CD4-positive, alpha-beta T cell treated with Interleukin-2 at 100 ng/mL for 4 hours (primary cell): ENCODE results near the gene FTO.

Experiments
- DNase-seq: peaks from one replicate; pipeline ENCODE4 v3.0.0-alpha.2; 2020; ENCODE audit warnings: low spot score

FTO gene

DNA sequence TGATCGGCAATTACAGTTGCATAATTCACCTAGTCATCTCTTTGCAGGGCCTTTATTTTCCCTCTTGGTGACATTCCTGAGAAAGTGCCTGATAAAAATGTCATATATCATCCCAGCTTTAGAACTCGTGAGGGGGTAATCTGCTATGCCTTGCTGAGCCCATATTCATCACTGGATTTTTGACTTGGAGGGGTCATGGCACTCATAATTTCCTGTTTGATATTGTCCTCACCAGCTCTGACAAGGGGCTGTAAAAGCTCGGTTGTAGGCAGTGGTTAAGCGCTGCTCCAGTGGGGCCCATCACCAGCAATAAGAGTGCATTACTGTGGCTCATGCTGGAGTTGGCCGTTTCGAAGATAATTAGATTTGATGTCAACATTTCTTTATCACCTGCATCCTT is 355.4 kb downstream of the FTO start:
- no peak for DNase-seq

DNA sequence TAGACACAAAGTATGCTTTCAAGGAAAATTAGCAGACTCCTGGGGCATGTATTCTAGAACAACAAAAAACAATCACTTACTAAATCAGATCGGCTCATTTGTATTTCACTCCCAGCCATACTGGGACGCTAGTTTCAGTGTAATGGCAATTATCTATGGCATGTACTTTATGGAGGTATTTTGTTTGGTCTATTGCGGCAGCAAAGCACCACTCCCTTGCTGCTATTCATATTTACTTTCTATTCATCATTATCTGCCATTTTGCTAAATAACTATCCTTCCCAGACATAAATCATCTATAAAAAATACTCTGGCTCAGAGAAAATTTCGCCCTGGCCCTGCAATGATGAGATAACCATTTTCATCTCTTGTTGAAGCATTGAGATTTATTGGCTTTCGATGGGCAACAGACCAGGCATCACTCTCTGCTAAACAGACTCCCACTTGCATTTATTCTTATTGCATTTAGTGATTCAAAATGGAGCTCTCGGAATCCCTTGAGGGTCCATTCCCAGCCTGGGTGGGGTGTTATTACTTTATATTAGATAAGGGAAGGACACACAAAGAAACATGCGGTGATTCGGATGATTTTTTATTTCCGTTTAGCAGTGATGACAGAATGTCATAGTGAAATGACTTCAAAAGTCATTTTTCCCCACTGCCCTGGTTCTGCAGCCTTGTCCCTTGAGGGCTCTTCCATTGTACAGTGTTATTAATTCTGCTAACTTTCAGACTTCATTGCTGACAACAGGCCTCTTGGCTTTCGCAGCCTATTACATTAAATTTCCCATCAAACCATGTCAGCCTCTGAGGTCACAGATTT is 356.9 kb downstream of the FTO start:
- DNase-seq, result no peak

DNA sequence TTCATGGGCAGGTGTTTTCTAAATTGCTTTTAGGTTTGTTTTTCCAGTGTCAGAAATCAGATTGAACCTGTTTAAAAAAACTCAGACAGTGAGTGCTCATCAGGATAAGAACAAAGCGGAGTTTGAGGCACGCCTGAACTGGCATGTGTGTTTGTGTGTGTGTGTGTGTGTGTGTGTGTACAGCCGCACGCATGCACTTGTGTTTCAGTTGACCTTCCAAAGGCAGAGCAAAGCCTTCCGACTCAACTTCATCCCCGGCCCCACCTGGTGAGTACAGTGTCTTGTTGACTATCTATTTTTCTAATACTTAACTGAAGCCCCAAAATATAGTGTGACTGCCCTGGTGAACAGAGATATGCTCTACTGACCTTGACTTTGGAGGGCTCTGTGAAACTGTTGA is 357.5 kb downstream of the FTO start:
- DNase-seq, result no peak

DNA sequence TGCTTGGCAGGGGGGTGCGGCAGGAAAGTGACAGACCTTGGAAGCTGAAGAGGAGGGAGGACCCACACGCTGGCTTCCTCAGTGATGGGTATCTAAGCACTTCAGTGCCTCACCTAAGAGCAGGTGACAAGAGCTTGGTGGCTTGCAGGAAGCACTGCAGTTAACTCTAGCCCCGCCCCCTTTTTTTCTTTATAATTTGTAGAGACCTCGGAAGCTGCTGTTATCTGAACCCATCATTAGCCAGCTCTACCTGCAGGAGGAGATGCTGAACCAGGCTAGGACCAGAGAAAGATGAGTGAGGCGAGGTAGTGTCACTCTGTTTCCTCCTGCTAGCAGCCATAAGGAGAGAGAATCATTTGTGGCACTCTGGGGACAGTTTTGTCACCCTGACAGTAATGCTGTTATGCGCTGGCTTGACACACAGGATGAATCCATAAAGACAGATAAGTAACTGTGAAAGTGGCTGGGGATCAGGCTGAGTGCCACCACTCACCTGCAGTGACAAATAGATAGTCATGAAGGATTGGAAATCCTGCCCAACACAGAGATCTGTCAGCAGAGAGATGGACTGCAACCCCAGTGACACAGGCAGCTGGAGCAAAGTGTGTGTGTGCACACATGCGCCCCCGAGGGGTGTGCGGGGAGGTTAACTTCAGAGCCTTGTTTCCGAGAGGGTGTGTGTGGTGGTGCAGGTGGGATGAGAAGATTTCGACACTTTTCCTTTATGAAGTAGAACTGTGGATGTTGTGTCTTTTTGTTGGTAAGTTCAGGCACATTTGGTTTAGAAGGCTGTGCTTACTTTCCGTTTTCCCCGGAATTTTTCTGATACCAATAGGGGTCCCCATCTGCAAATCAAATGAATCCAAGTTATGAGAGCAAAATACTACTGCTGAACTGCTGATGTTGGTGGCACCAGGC is 358.7 kb downstream of the FTO start:
- DNase-seq, result no peak

DNA sequence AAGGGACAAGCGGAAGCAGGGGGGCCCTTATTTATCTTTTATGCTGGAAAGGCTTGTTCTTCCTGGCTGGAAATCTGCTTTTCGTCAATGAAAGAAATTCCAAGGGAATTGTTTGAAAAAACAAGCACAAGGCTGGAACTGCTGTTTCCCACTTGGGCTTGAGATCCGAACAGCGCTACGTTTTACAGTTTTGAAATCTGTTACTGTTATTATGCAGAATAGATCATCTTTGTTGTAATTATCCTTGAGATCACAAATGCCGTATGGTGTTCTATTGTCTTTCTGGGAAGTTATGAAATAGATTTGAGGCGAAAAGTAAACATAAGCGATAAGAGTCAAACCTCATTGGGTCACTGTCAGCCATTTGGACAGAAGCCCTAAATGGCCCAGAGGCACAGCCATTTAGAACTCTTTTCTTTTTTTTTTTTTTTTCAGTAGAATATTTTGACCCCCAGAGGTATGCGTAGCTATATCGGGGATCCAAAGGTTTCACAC is 359.4 kb downstream of the FTO start:
- no peak for DNase-seq

DNA sequence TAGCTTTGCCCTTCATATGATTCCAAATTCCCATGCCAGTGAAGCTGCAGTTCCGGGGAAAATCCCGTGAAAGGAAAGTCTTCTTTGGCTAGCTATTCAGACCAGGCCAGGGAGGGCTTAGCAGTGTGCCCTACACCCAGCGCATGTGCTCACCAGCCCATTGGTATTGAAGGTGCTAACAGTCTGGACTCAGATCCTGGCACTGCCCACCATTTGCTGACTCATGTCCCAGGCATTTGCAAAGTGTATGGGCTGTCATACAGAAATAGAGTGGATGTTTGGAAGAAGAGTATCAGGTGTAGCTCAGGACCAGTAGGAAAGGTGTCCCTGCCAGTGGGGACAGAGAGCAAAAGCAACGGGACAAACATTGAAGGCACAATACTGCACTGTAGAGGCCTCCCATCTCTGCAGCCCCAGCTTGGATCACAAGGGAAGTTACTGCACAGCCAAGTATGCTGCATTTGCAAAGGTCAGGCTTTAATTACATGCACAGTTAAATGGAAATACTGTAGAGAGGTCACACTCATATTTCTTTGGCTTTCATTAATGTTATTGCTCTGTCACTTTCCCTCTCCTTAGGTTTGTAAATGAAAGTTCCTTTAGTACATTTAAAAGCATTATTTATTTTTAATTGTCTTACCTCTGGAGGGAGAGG is 362.6 kb downstream of the FTO start:
- DNase-seq, result no peak

DNA sequence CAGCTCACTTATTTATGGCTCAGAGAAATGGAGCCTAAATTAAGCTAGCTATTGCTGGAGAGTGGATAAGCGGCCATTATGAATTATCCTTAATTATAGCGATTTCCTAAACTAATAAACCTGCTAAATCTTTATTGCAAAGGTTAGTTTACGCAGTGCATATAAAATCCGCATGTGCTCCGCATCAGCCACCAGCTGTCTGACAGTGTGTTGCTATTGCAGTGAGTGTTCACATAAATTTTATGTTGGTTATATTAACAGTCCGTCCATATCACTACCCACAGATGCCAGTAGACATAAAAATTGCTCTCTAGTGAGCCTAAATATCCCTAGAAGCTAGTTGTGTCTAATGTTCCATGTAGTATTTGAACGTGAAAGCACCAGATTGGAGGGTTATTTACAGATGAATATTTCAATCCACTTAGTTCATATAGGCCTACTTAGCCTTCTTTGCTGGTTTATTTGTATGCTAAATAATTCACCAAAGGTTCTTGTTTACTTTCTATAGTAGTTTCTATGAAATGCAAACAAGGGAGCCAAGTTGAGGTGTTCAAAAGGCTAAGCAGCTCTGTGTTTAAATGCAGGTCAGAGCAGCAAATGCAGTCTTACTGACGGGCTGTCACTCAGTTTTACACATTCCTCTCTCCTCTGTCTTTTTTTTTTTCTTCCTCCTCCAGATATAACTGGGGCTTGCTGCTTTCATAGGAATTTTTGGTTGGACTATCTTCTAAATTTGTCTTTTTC is 363.5 kb downstream of the FTO start:
- no peak for DNase-seq

DNA sequence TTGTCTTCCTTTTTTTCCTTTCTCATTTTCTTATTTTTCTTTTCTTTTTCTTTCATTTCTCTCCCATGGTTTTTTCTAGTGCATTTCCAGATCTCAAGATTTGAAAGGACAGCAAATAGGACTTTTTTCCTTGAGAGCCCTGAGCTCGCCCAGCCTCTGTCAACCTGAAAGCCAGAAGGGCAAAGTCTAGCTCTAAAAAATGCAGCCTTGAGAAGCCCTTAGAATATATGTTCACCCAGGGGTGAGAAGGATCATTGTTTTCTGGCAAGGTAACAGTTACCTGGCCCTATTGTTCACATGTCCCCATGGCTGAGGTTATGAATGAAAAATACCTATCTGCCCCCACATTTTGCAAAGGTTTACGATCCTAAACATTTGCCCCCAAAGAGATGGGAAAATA is 364.3 kb downstream of the FTO start:
- no peak for DNase-seq

DNA sequence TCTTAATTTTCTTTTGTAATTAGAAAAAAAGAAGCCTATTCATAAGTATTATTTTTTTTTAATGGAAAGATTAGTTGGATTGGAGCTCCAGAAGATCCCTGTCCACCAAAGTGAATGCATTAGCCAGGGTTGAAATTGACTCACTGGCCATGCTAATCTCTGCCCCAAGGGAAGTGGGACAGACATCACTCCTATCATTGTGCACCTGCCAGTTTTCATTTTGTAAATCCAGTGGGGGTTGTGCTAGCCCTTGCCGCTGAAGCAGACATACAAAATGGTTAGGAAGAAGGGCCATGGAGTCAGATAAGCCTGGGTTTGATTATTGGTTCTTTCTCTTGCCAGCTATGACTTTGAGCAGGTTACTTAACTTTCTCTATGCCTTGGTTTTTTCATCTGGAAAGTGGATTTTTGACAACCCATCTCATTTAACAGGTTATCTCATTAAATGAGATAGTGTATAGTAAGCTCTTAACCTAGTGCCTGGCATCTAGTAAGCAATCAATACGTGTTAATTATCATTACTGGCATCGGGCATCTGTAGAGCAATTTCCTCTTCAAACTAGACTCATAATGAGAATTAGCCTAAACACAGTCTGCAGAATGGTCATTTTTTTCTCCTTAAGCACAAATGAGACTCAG is 365.8 kb downstream of the FTO start:
- no peak for DNase-seq

DNA sequence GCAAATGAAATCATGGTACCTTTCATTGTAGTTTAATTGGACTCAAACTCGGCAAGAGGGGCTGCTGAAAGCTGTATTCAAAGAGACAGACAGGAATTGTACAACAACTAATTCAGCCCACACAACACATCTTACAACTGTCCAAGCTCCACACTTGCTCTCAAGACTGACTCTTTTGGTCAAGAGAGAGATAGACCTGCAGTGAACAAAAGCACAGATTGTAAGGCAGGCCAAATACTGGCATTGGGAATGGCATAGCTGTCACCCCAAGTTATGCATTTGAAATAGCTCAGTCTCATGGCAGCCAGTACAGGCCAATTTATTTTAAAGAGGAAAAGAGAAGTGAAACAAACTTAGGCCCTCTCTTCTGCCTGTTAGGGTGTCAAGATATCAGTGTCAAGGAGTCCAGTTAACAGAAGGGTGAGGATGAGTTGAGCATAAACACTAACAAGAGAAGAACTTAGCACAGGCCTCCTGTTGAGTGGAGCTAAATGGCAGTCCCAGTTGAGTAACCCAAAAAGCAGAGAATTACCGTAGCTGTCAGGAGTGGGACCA is 366.9 kb downstream of the FTO start:
- DNase-seq, result no peak

DNA sequence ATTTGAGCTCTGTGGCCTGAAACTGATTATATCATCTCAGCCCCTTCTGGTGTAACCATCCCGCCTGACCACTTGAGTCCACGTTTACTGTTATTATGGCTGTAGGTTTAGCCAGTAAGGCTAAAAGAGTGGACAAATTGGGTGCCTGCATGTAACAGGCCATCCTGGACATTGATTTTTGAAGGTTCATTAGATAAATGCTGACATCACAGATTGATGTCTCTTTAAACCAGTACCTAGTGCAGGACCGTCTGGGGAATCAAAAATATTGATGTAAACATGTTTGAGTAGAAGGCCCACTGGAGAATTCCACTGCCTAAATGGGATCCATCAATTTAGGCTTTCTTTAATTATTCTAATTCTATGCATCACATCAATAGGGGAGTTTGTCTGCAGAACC is 367.6 kb downstream of the FTO start:
- DNase-seq, result no peak

DNA sequence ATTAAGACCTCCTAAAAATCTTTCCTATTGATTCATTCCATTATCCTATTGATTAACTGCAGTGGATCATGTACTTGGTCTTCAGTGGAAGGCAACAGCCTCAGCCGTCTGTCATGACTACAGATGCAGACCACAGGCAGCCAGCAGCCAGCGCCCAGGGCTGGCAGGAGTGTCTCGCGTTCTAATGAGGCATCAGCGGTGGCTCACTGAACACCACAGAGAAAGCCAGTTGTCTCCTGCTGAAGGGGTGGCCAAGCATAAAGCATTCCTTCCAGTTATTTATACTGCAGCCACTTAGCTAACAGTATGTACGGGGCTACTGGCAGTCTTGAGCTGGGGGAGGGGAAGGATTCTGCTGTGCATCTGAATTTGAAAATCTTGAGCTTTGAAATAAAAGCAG is 368.3 kb downstream of the FTO start:
- no peak for DNase-seq

DNA sequence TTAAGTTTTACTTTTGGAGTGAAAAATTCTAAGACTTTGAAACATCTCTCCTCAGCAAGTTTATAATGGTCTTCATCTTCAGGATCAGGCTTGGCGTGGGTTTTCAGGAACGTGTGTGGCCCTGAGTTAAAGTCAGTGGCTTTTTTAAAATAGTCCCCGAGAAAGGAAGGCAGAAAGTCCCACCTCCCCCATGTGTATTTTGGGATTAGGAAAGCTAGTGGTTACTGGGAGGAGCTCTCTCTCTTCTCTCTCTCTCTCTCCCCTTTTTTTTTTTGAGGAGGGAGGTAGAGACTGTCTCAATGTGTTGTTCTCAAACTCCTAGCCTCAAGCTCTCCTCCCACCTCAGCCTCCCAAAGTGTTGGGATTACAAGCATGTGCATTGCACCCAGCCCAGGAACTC is 369.4 kb downstream of the FTO start:
- no peak for DNase-seq

DNA sequence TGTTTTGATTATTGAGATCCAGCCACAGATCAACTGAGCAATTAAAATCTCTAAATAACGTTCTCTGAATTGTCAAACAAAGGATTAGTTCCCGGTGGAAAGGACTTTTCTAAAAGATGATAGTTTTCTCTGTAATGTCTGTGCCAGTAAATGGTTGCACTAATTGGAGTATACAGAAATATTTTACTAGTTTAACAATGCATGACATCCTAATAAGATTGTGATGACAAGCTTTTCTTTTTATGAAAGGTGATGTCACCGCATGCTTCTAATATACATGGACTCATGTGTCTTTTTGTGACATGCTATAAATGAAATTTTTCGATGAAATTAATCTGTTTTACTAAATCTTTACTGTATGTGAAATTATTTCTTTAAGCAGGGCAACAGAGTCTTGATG is 371.5 kb downstream of the FTO start:
- DNase-seq, result no peak

DNA sequence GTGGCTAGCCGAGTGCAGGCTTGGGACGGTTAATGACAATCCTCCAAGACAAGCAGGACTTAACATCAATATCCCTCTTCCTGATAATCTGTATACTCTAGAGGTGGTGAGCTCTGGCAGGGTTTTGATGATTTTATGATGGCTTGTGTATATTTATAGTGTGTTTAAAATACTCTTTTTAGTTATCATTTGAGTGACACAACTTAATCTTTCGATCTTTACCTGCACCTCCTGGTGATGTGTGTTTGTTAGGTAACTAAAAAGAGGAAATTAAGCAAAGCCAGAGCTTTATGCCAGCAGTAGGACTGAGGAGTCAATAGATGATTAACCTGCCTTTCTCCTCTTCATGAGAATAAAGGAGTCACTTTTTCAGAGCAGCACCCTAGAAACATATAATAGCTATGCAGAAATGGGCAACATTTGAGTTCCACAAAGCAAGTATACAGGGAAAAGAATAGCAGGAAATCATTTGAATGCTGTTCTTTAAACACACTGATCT is 372.1 kb downstream of the FTO start:
- no peak for DNase-seq

DNA sequence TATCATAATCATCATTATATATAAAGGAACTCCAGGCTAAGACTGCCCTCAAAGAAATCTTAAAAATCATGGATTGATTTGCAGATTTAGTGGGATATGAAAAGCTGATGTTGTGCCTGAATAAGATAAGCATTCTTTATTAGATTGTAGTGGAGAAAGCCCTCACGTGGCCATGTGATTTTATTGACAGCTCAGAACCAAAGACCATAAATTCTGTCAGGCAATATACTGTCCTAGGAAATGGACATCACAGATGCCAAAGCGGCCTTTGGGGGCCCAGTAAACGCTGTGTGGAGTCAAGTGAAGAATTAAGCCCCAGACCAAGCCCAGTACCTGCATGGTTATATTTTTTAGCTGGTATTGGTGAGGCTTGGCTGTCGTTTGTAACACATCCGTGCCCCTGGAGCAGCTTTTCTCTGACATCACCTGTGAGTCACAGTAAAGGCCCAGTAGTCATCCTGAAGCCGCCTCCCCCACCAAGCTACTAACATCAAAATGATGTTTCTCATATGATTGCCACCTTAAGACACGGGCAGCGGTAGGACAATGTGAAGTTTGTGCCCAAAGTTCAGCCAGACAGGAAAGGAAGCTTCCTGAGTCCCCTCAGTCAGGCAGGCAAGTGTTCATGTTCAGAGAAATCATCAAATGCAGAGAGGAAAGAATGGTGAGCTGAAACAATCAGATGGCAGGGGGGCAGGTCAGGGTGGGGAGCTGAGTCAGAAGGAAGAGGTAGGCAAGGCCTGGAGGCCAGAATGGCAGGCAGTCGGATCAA is 373.3 kb downstream of the FTO start:
- DNase-seq, result no peak

DNA sequence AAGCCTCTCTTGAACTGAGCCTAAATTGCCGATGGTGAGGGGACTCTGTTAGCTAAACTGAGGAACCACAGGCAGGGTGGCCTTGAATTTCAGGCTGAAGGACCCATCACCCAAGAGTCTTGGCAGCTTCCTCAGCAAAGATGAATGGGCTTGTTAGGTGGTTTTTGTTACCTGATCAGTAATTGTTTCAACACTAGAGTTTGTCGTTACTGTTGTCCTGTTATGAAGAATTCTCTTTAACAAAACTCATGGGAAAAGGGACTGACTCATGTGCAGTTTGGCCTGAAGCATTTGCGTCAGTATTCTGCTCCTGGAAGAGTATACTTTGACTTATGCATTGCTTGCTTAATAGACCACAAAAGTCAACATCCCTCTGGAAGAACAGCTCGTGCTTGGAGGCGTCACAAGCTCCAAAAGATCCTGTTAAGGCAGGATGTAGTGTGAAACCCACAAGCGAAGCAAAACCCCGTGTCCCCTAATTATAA is 376.6 kb downstream of the FTO start:
- DNase-seq, result no peak

DNA sequence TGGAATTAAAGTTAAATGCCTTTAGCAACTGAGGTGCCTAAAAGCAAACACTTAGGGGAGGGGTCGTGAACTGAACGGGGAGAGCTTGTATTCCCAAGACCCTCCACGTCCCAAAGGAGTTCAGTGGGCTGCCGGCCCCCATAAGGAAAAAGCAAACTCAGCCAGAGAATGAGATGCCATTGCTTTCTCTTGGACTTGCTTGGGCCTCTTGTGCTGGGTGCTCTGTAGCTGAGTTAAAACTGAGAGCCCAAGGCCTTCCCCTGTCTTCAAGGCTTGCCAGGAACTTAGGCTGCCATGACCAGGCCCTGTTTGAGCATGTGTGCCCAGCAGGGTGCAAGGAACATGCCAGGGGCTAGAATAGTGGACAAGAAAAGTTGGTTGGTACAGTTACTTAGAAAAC is 382.8 kb downstream of the FTO start:
- DNase-seq, result no peak

DNA sequence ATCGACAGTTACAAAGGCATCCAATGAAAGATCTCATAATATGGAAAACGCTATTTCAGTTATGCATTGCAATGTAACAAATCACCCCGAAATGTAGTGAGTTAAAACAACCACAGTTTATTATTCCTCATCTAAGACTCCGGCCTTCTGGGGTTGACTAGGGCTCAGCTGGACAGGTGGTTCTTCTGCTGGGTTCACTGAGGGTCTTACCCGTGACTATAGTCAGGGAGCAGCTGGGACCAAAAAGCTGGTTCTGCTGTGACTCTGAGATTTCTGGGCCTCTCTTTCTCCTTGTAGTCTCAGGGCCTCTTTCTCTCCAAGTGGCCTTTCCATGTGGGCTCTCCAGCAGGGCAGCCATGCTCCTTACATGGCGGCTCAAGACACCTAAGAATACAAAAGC is 386.6 kb downstream of the FTO start:
- no peak for DNase-seq

DNA sequence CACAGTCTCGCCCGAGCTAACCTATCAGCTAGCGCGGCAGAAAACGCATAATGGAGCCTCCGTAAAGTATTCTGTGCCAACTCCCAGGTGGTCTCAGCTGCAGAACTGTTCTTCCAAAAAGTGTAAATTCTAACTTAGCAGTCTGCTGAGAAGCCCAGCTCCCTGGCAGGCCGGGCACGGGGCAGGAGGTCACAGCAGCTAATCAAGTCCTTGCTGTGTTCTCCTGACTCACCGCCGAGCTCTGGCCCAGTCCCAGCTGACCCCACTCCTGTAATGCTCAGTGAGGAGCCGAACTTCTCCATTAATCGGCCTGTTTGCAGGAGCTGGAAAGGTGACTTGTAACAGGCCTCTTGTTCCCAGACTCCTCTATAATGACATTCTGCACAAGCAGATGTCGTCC is 389.3 kb downstream of the FTO start:
- no peak for DNase-seq
